Omental fat pad (tissue), 4 donors: Measurements from ENCODE around the gene CEBPG. TPM values are rescaled to one million over a fixed set of nuclear protein-coding genes. Genes with fewer than 3 reads are reported as not detected.

Experiments used
- ATAC-seq: fragments of 150-250 bp; one replicate; pipeline ENCODE4 v1.9.1; 2016; ENCODE audit warnings: mild to moderate bottlenecking, moderate library complexity; ENCODE audit not compliant: low FRiP score
- DNase-seq: peaks from one replicate; pipeline ENCODE4 v3.0.0-alpha.2; 2019; ENCODE audit warnings: low spot score
- total RNA-seq, 4 donors: library from RNA; depleted of rRNA; stranded (reverse); fragments of >200 nt; gene quantifications; one replicate each; pipeline ENCODE4 v1.1.0, GENCODE V29; 2016
- TF ChIP-seq, protein P1 (sequence below), 3 donors: fragments of 450-650 bp; IDR thresholded peaks; one replicate each; pipeline ENCODE4 v1.5.1; 2016 to 2017; ENCODE audit warnings: antibody characterized with exemption in 3 of 3, mild to moderate bottlenecking in 3 of 3, moderate library complexity in 2 of 3

Gene CEBPG
- total RNA-seq, 4 donors from 2014 or later: 19.4 to 41.1 (median 30.0) TPM

- TF ChIP-seq, protein P1, sequence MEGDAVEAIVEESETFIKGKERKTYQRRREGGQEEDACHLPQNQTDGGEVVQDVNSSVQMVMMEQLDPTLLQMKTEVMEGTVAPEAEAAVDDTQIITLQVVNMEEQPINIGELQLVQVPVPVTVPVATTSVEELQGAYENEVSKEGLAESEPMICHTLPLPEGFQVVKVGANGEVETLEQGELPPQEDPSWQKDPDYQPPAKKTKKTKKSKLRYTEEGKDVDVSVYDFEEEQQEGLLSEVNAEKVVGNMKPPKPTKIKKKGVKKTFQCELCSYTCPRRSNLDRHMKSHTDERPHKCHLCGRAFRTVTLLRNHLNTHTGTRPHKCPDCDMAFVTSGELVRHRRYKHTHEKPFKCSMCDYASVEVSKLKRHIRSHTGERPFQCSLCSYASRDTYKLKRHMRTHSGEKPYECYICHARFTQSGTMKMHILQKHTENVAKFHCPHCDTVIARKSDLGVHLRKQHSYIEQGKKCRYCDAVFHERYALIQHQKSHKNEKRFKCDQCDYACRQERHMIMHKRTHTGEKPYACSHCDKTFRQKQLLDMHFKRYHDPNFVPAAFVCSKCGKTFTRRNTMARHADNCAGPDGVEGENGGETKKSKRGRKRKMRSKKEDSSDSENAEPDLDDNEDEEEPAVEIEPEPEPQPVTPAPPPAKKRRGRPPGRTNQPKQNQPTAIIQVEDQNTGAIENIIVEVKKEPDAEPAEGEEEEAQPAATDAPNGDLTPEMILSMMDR (IDR thresholded peaks at IDR 0.05): no peak
- no peak for ATAC-seq
- DNase-seq: no peak
These were observed 47.9 kb downstream of the CEBPG start for GRCh38 chr19:33421368-33421767.

GRCh38 chr19:33422369-33423180 lies 49.1 kb downstream of the CEBPG start:
- DNase-seq: no peak
- TF ChIP-seq, protein P1 (IDR thresholded peaks at IDR 0.05): no peak
- ATAC-seq: no peak

- TF ChIP-seq, protein P1 (IDR thresholded peaks at IDR 0.05): no peak
- DNase-seq (no peak), ATAC-seq (no peak)
These were observed 50.7 kb downstream of the CEBPG start for GRCh38 chr19:33424181-33424580.

- TF ChIP-seq, protein P1 (IDR thresholded peaks at IDR 0.05): no peak
These were observed 53.3 kb downstream of the CEBPG start for GRCh38 chr19:33426621-33427361.

GRCh38 chr19:33427801-33428626 lies 54.5 kb downstream of the CEBPG start:
- no peak for DNase-seq
- TF ChIP-seq, protein P1 (IDR thresholded peaks at IDR 0.05): no peak
- ATAC-seq: no peak

More at GRCh38 chr19:33426621-33427361, 53.3 kb downstream of the CEBPG start:
- ATAC-seq: no peak
- no peak for DNase-seq

DNA sequence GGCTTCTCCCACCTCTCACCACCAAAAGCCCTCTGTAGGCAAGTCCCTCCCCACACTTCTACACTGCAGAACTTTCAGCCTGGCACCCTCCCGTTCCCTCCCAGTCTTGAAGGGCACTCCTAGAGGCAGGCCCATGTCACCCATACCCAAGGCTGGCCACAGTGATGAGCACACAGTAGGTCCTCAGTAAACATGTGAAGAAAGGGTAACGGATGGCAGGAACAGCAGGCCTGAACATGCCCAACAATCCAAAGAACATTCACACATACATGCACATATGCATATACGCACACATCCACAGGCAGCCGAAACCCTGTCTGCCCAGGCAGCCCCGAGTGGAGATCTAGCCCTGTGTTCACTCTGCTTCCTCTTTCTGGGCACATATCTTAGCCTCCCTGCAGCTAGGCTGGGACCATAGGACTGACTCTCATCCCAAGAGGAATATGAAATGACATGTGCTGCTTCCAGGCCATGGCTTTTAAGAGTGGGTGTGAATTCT lies 55.2 kb downstream of the CEBPG start:
- TF ChIP-seq, protein P1 (IDR thresholded peaks at IDR 0.05): no peak
- no peak for ATAC-seq
- no peak for DNase-seq
